Lung (tissue), 12 donors: ENCODE measurements around the gene CLASRP. TPM values are rescaled to one million over a fixed set of nuclear protein-coding genes. Genes with fewer than 3 reads are reported as not detected.

Source experiments
- ATAC-seq: fragments of 200-7000 bp; cut with Tn5 transposase; one replicate; pipeline ENCODE4 v1.9.1; 2020; ENCODE audit warnings: moderate number of reproducible peaks; ENCODE audit not compliant: insufficient read depth, low FRiP score
- DNase-seq, 3 donors: peaks; one replicate each; pipeline ENCODE4 v3.0.0-alpha.2; 2013 to 2017
- H3K27ac ChIP-seq, 2 donors: one replicate each; pipeline ENCODE4 v1.5.1; 2013; ENCODE audit warnings: mild to moderate bottlenecking in 2 of 2, moderate library complexity in 2 of 2, control low read depth in 1 of 2, inconsistent platforms in 1 of 2, low read depth in 1 of 2, low read length in 1 of 2
- H3K27me3 ChIP-seq, 3 donors: one replicate each; pipeline ENCODE4 v1.5.1; 2013; ENCODE audit warnings: low read length in 2 of 3; ENCODE audit not compliant: control insufficient read depth in 3 of 3, insufficient read depth in 3 of 3
- H3K36me3 ChIP-seq, 4 donors: one replicate each; pipeline ENCODE4 v1.5.1; 2013; ENCODE audit warnings: low read length in 4 of 4, mild to moderate bottlenecking in 1 of 4, moderate library complexity in 1 of 4; ENCODE audit not compliant: control insufficient read depth in 4 of 4, insufficient read depth in 4 of 4
- H3K4me1 ChIP-seq, 5 donors: one replicate each; pipeline ENCODE4 v1.5.1; 2013; ENCODE audit warnings: low read length in 5 of 5, mild to moderate bottlenecking in 2 of 5, moderate library complexity in 1 of 5; ENCODE audit not compliant: control insufficient read depth in 5 of 5, insufficient read depth in 5 of 5
- H3K4me3 ChIP-seq: one replicate; pipeline ENCODE4 v1.5.1; 2013; ENCODE audit warnings: mild to moderate bottlenecking, control low read depth, moderate library complexity
- H3K9ac ChIP-seq, 2 donors: one replicate each; pipeline ENCODE4 v1.5.1; 2013; ENCODE audit warnings: low read length in 2 of 2, control low read depth in 1 of 2; ENCODE audit not compliant: insufficient read depth in 1 of 2
- H3K9me3 ChIP-seq, 4 donors: one replicate each; pipeline ENCODE4 v1.5.1; 2013; ENCODE audit warnings: low read length in 3 of 4, mild to moderate bottlenecking in 1 of 4, moderate library complexity in 1 of 4; ENCODE audit not compliant: control insufficient read depth in 4 of 4, insufficient read depth in 3 of 4
- CTCF ChIP-seq: IDR thresholded peaks from 2 replicates; pipeline ENCODE4 v1.5.1; 2012; ENCODE audit warnings: mild to moderate bottlenecking; ENCODE audit errors: control extremely low read depth, extremely low read depth
- WGBS, 2 donors: extraction: QIAGEN DNeasy Blood & Tissue Kit; methylation state at CpG; one replicate each; pipeline ENCODE4 v1.1.7; 2013; 5-methylcytosine and 5-hydroxymethylcytosine counted together
- polyA plus RNA-seq, 2 donors: library from polyadenylated mRNA; stranded (reverse); fragments of 200-250 nt; gene quantifications; one replicate each; pipeline ENCODE4 v1.2.1, GENCODE V29; 2013
- total RNA-seq, 2 donors: library from RNA; depleted of rRNA in 1 of 2; stranded (reverse); fragments of >200 nt in 1 of 2; gene quantifications; one replicate each; pipeline ENCODE4 v1.2.1, GENCODE V29; 2014 to 2021
- donor health status: control.
- donor health status: control.
- donor health status: Bipolar disorder and iron deficiency.
- donor health status: healthy.
- donor health status: DM: yes; HTN: yes; CAD: no.

The CLASRP gene
- total and polyA plus RNA-seq, 4 donors: 23.9 to 107 (median 57.6) TPM

GRCh38 chr19:45114116-45114515 is 75.3 kb downstream of the CLASRP start:
- ATAC-seq (no peak), DNase-seq (no peak)
- no peak overlapping the region for H3K4me3 ChIP-seq
- H3K27ac ChIP-seq: no peak overlapping the region
- H3K27me3 ChIP-seq: no peaks in the 10 kb centered on the region
- no peaks in the 10 kb centered on the region for H3K9me3 ChIP-seq
- H3K36me3 ChIP-seq: peaks cover 0 to 4% (median 2%) of the 10 kb centered on the region in 4 donors
- H3K9ac ChIP-seq: no peak overlapping the region
- 72% methylated on average over 4 of the region's 4 CpGs for WGBS, 2 donors
- peaks cover 0 to 31% (median 4%) of the 10 kb centered on the region in 5 donors for H3K4me1 ChIP-seq
- TF ChIP-seq CTCF: no peak

- no peaks in the 10 kb centered on the region for H3K9me3 ChIP-seq
- no peaks in the 10 kb centered on the region for H3K27me3 ChIP-seq
- no peak for TF ChIP-seq CTCF
- no peak overlapping the region for H3K27ac ChIP-seq
- WGBS, 2 donors: 63 to 88% methylated on average over 21 of the region's 21 CpGs
- H3K4me3 ChIP-seq: no peak overlapping the region
- peaks cover 0 to 33% (median 4%) of the 10 kb centered on the region in 5 donors for H3K4me1 ChIP-seq
- ATAC-seq (no peak), DNase-seq (no peak)
- H3K36me3 ChIP-seq: peaks cover 0 to 2% (median 0%) of the 10 kb centered on the region in 4 donors
- H3K9ac ChIP-seq: no peak overlapping the region
Observed at GRCh38 chr19:45115809-45116615, 77.2 kb downstream of the CLASRP start.

- no peaks in the 10 kb centered on the region for H3K9me3 ChIP-seq
- peaks cover 0 to 1% (median 0%) of the 10 kb centered on the region in 4 donors for H3K36me3 ChIP-seq
- no peaks in the 10 kb centered on the region for H3K27me3 ChIP-seq
- H3K4me3 ChIP-seq: no peak overlapping the region
- 25 to 49% methylated on average over 16 of the region's 16 CpGs for WGBS, 2 donors
- no peak for ATAC-seq
- no peak for DNase-seq
- H3K27ac ChIP-seq: no peak overlapping the region
- H3K4me1 ChIP-seq: peaks cover 0 to 34% (median 4%) of the 10 kb centered on the region in 5 donors
- no peak overlapping the region for H3K9ac ChIP-seq
- no peak for TF ChIP-seq CTCF
Observed at GRCh38 chr19:45117167-45117594, 78.3 kb downstream of the CLASRP start.
